GM12864 (cell line): ENCODE measurements around the gene ACSL6.

ENCODE experiments used
- DNase-seq: peaks from one replicate; pipeline ENCODE4 v3.0.0-alpha.2; 2011; ENCODE audit warnings: low read depth
- H3K4me3 ChIP-seq: 2 replicates; pipeline ENCODE4 v1.5.1; 2011; ENCODE audit warnings: mild to moderate bottlenecking, low read depth, low read length, control low read depth
- CTCF ChIP-seq: IDR thresholded peaks from 2 replicates; pipeline ENCODE4 v1.5.1; 2011; ENCODE audit warnings: low read depth, mild to moderate bottlenecking, moderate library complexity, low read length, control low read depth, inconsistent platforms; ENCODE audit errors: missing control alignments

ACSL6 gene

GRCh38 chr5:131999441-132000240, 11.8 kb downstream of the ACSL6 start:
- no peak for TF ChIP-seq CTCF
- no peak overlapping the region for H3K4me3 ChIP-seq

GRCh38 chr5:131999041-131999440, 12.4 kb downstream of the ACSL6 start:
- no peak overlapping the region for H3K4me3 ChIP-seq
- DNase-seq: no peak
- no peak for TF ChIP-seq CTCF

More at GRCh38 chr5:131999441-132000240, 11.8 kb downstream of the ACSL6 start:
- no peak for DNase-seq

- no peak for TF ChIP-seq CTCF
- H3K4me3 ChIP-seq: no peak overlapping the region
- no peak for DNase-seq
Measured at GRCh38 chr5:131998431-131999040, 12.9 kb downstream of the ACSL6 start.

GRCh38 chr5:131997727-131998117, 13.7 kb downstream of the ACSL6 start:
- no peak for DNase-seq
- TF ChIP-seq CTCF: no peak
- H3K4me3 ChIP-seq: no peak overlapping the region

- H3K4me3 ChIP-seq: no peak overlapping the region
- no peak for DNase-seq
- TF ChIP-seq CTCF: no peak
Measured at GRCh38 chr5:131997026-131997726, 14.3 kb downstream of the ACSL6 start.

GRCh38 chr5:131996210-131997025, 15.0 kb downstream of the ACSL6 start:
- H3K4me3 ChIP-seq: no peak overlapping the region
- no peak for DNase-seq
- TF ChIP-seq CTCF: no peak
